ENCODE results near the gene INSL3. TPM values are rescaled to one million over a fixed set of nuclear protein-coding genes. Genes with fewer than 3 reads are reported as not detected.

The INSL3 gene
- total and polyA plus RNA-seq, 2 of the 13 experiments (the other 11 are each of a cell fraction or from before 2014, with no cell fraction given): 0.30 TPM; not detected in 1

DNA sequence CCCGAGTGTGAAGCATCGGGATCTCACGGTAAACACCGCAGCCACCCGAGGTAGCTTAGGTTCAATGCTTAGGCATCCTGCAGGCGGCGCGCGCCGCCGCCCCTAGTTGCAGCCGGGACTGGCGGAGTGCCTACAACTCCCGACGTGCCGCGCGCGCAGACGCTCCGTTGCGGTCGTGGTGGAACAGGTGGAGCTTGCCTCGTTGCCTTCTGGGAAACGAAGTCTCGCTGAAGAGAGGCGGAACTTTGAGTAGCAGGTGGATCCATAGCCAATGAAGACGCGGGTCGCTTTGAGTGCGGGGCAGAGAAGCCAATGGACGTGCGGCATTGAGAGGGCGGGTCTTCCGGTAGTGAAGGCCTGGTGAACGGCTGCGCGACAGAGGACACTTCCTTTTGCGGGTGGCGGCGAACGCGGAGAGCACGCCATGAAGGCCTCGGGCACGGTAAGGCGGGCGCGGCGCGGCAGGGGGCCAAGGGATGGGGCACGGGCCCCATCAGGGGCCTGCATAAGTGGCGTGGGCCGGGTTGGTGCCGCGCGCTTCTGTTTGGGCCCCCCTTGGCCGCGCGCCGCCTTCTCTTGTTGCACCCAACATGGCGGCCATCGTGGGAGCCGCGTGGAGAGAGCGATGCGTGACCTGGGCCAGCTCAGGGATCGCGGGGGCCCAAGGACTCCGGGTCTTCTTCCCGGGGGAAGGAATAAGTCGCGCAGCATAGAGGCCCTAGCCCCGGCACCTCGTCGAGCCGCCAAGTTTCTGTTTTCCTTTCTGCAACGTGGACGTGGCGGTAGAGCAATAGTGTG is 38.4 kb upstream of the INSL3 start, which contains the start of gene RPL18A (continued):
- TF ChIP-seq, protein P1, sequence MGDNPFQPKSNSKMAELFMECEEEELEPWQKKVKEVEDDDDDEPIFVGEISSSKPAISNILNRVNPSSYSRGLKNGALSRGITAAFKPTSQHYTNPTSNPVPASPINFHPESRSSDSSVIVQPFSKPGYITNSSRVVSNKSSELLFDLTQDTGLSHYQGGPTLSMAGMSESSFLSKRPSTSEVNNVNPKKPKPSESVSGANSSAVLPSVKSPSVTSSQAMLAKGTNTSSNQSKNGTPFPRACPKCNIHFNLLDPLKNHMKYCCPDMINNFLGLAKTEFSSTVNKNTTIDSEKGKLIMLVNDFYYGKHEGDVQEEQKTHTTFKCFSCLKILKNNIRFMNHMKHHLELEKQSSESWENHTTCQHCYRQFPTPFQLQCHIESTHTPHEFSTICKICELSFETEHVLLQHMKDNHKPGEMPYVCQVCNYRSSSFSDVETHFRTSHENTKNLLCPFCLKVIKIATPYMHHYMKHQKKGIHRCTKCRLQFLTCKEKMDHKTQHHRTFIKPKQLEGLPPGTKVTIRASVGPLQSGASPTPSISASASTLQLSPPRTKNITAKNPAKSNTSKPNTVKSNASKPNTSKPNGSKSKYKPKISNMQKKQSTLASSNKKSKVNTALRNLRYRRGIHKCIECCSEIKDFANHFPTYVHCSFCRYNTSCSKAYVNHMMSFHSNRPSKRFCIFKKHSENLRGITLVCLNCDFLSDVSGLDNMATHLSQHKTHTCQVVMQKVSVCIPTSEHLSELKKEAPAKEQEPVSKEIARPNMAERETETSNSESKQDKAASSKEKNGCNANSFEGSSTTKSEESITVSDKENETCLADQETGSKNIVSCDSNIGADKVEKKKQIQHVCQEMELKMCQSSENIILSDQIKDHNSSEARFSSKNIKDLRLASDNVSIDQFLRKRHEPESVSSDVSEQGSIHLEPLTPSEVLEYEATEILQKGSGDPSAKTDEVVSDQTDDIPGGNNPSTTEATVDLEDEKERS (CRISPR knock-in tag; IDR thresholded peaks at IDR 0.05): 0 out of 2 replicates have a peak, but pooled peaks have one; percentile 37
- TF ChIP-seq, protein P2, sequence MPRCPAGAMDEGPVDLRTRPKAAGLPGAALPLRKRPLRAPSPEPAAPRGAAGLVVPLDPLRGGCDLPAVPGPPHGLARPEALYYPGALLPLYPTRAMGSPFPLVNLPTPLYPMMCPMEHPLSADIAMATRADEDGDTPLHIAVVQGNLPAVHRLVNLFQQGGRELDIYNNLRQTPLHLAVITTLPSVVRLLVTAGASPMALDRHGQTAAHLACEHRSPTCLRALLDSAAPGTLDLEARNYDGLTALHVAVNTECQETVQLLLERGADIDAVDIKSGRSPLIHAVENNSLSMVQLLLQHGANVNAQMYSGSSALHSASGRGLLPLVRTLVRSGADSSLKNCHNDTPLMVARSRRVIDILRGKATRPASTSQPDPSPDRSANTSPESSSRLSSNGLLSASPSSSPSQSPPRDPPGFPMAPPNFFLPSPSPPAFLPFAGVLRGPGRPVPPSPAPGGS (CRISPR knock-in tag; IDR thresholded peaks at IDR 0.05): no peak; the same call in 1 of the 2 replicates
- TF ChIP-seq, protein P3, sequence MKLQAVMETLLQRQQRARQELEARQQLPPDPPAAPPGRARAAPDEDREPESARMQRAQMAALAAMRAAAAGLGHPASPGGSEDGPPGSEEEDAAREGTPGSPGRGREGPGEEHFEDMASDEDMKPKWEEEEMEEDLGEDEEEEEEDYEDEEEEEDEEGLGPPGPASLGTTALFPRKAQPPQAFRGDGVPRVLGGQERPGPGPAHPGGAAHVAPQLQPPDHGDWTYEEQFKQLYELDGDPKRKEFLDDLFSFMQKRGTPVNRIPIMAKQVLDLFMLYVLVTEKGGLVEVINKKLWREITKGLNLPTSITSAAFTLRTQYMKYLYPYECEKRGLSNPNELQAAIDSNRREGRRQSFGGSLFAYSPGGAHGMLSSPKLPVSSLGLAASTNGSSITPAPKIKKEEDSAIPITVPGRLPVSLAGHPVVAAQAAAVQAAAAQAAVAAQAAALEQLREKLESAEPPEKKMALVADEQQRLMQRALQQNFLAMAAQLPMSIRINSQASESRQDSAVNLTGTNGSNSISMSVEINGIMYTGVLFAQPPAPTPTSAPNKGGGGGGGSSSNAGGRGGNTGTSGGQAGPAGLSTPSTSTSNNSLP (IDR thresholded peaks at IDR 0.05; ENCODE audit: low read depth, low read length): 0 out of 2 replicates have a peak, but pooled peaks have one; percentile 43
- no peak for TF ChIP-seq ZNF431 (CRISPR knock-in tag; IDR thresholded peaks at IDR 0.05; ENCODE audit: borderline replicate concordance, low read depth)
- TF ChIP-seq SMAD9 (CRISPR knock-in tag; IDR thresholded peaks at IDR 0.05): no peak
- TF ChIP-seq ARNT (IDR thresholded peaks at IDR 0.05): no peak
- TF ChIP-seq SOX6 (IDR thresholded peaks at IDR 0.05): no peak
- peak; percentile 14; the same call in 1 of the 2 replicates for TF ChIP-seq SOX6 (CRISPR knock-in tag; IDR thresholded peaks at IDR 0.05)
- TF ChIP-seq, protein P4, sequence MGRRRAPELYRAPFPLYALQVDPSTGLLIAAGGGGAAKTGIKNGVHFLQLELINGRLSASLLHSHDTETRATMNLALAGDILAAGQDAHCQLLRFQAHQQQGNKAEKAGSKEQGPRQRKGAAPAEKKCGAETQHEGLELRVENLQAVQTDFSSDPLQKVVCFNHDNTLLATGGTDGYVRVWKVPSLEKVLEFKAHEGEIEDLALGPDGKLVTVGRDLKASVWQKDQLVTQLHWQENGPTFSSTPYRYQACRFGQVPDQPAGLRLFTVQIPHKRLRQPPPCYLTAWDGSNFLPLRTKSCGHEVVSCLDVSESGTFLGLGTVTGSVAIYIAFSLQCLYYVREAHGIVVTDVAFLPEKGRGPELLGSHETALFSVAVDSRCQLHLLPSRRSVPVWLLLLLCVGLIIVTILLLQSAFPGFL (CRISPR knock-in tag; IDR thresholded peaks at IDR 0.05): no peak
- TF ChIP-seq, protein P5, sequence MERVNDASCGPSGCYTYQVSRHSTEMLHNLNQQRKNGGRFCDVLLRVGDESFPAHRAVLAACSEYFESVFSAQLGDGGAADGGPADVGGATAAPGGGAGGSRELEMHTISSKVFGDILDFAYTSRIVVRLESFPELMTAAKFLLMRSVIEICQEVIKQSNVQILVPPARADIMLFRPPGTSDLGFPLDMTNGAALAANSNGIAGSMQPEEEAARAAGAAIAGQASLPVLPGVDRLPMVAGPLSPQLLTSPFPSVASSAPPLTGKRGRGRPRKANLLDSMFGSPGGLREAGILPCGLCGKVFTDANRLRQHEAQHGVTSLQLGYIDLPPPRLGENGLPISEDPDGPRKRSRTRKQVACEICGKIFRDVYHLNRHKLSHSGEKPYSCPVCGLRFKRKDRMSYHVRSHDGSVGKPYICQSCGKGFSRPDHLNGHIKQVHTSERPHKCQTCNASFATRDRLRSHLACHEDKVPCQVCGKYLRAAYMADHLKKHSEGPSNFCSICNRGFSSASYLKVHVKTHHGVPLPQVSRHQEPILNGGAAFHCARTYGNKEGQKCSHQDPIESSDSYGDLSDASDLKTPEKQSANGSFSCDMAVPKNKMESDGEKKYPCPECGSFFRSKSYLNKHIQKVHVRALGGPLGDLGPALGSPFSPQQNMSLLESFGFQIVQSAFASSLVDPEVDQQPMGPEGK (CRISPR knock-in tag; IDR thresholded peaks at IDR 0.05): no peak; the same call in 1 of the 2 replicates
- TF ChIP-seq HMG20A (CRISPR knock-in tag; IDR thresholded peaks at IDR 0.05; ENCODE audit: borderline replicate concordance): no peak
- TF ChIP-seq IKZF4 (CRISPR knock-in tag; IDR thresholded peaks at IDR 0.05; ENCODE audit: borderline replicate concordance, low read depth, not compliant biosample characterization): no peak
- no peak for TF ChIP-seq POGZ (CRISPR knock-in tag; IDR thresholded peaks at IDR 0.05)
- no peak for TF ChIP-seq SMARCE1 (IDR thresholded peaks at IDR 0.05; ENCODE audit: borderline replicate concordance)
- TF ChIP-seq RBM39 (IDR thresholded peaks at IDR 0.05; ENCODE audit: low read depth, low read length, poor library complexity, severe bottlenecking): peak; percentile 94
- TF ChIP-seq SP2 (CRISPR knock-in tag; IDR thresholded peaks at IDR 0.05): peak; percentile 98
- TF ChIP-seq ZNF713 (CRISPR knock-in tag; IDR thresholded peaks at IDR 0.05): 0 out of 2 replicates have a peak, but pooled peaks have one; percentile 62
- TF ChIP-seq ZMAT3 (CRISPR knock-in tag; conservative IDR thresholded peaks at IDR 0.05): peak; percentile 71
- no peak for TF ChIP-seq U2AF2 (IDR thresholded peaks at IDR 0.05; ENCODE audit: low read depth, low read length)
- no peak for TF ChIP-seq BRCA1 (CRISPR knock-in tag; IDR thresholded peaks at IDR 0.05)
